ENCODE measurements around the gene KIAA2012.

KIAA2012 gene

DNA sequence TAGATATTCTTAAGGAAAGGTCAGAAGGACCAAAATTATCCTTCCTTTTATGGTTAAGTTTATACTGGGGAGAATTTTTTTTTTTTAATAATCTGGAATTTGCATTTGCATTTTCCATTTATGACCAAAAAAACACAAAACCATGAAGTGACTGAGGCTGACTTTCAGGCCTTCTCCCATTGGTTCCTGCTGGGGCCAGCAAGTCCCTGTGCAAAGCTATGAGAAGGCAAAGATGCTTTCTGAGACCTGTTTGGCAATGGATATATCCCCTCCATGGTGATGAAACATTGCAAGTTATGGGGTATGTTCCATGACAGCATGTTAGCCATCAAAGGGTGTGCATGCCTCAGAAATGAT is 60.8 kb downstream of the KIAA2012 start:
- Histone ChIP-seq H3K36me3 (ENCODE audit: control insufficient read depth in 2 of 2, insufficient read depth in 1 of 2, low read length in 2 of 2) (no peaks in the 10 kb centered on the region), H3K4me3 (ENCODE audit: low read depth, low read length) (no peak overlapping the region), H3K27ac (ENCODE audit: extremely low read depth, low read depth, low read length) (no peak overlapping the region), H3K4me1 (ENCODE audit: control insufficient read depth, insufficient read depth, low read length) (no peaks in the 10 kb centered on the region), H3K9me3 (ENCODE audit: control insufficient read depth, insufficient read depth, low read depth, low read length) (no peaks in the 10 kb centered on the region)
- POLR2A ChIA-PET, result no interaction called here
- CTCF ChIA-PET, result no interaction called here
- TF ChIP-seq ZNF571 (tag by site-specific recombination; IDR thresholded peaks at IDR 0.05) (no peak), ZNF354C (tag by site-specific recombination; IDR thresholded peaks at IDR 0.05; ENCODE audit: borderline replicate concordance, low read depth) (no peak), ZFP3 (tag by site-specific recombination; IDR thresholded peaks at IDR 0.05; ENCODE audit: low read depth) (no peak), ZNF335 (tag by site-specific recombination; conservative IDR thresholded peaks at IDR 0.05) (no peak), IKZF3 (tag by site-specific recombination; IDR thresholded peaks at IDR 0.05) (no peak), ZFP37 (tag by site-specific recombination; IDR thresholded peaks at IDR 0.05) (no peak), WT1 (tag by site-specific recombination; IDR thresholded peaks at IDR 0.05) (no peak), RBAK (tag by site-specific recombination; IDR thresholded peaks at IDR 0.05) (no peak), MZF1 (tag by site-specific recombination; IDR thresholded peaks at IDR 0.05; ENCODE audit: borderline replicate concordance) (no peak), ZNF664 (tag by site-specific recombination; IDR thresholded peaks at IDR 0.05) (no peak), KLF10 (tag by site-specific recombination; IDR thresholded peaks at IDR 0.05) (no peak), ZNF785 (tag by site-specific recombination; IDR thresholded peaks at IDR 0.05) (no peak)
- TF ChIP-seq, protein P1, sequence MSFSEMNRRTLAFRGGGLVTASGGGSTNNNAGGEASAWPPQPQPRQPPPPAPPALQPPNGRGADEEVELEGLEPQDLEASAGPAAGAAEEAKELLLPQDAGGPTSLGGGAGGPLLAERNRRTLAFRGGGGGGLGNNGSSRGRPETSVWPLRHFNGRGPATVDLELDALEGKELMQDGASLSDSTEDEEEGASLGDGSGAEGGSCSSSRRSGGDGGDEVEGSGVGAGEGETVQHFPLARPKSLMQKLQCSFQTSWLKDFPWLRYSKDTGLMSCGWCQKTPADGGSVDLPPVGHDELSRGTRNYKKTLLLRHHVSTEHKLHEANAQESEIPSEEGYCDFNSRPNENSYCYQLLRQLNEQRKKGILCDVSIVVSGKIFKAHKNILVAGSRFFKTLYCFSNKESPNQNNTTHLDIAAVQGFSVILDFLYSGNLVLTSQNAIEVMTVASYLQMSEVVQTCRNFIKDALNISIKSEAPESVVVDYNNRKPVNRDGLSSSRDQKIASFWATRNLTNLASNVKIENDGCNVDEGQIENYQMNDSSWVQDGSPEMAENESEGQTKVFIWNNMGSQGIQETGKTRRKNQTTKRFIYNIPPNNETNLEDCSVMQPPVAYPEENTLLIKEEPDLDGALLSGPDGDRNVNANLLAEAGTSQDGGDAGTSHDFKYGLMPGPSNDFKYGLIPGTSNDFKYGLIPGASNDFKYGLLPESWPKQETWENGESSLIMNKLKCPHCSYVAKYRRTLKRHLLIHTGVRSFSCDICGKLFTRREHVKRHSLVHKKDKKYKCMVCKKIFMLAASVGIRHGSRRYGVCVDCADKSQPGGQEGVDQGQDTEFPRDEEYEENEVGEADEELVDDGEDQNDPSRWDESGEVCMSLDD (tag by site-specific recombination; IDR thresholded peaks at IDR 0.05), result no peak
- TF ChIP-seq, protein P2, sequence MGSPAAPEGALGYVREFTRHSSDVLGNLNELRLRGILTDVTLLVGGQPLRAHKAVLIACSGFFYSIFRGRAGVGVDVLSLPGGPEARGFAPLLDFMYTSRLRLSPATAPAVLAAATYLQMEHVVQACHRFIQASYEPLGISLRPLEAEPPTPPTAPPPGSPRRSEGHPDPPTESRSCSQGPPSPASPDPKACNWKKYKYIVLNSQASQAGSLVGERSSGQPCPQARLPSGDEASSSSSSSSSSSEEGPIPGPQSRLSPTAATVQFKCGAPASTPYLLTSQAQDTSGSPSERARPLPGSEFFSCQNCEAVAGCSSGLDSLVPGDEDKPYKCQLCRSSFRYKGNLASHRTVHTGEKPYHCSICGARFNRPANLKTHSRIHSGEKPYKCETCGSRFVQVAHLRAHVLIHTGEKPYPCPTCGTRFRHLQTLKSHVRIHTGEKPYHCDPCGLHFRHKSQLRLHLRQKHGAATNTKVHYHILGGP (tag by site-specific recombination; IDR thresholded peaks at IDR 0.05), result no peak
- TF ChIP-seq, protein P3, sequence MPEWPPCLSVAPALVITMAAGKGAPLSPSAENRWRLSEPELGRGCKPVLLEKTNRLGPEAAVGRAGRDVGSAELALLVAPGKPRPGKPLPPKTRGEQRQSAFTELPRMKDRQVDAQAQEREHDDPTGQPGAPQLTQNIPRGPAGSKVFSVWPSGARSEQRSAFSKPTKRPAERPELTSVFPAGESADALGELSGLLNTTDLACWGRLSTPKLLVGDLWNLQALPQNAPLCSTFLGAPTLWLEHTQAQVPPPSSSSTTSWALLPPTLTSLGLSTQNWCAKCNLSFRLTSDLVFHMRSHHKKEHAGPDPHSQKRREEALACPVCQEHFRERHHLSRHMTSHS (tag by site-specific recombination; IDR thresholded peaks at IDR 0.05), result no peak
- TF ChIP-seq, protein P4, sequence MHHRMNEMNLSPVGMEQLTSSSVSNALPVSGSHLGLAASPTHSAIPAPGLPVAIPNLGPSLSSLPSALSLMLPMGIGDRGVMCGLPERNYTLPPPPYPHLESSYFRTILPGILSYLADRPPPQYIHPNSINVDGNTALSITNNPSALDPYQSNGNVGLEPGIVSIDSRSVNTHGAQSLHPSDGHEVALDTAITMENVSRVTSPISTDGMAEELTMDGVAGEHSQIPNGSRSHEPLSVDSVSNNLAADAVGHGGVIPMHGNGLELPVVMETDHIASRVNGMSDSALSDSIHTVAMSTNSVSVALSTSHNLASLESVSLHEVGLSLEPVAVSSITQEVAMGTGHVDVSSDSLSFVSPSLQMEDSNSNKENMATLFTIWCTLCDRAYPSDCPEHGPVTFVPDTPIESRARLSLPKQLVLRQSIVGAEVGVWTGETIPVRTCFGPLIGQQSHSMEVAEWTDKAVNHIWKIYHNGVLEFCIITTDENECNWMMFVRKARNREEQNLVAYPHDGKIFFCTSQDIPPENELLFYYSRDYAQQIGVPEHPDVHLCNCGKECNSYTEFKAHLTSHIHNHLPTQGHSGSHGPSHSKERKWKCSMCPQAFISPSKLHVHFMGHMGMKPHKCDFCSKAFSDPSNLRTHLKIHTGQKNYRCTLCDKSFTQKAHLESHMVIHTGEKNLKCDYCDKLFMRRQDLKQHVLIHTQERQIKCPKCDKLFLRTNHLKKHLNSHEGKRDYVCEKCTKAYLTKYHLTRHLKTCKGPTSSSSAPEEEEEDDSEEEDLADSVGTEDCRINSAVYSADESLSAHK (tag by site-specific recombination; IDR thresholded peaks at IDR 0.05), result no peak
- TF ChIP-seq, protein P5, sequence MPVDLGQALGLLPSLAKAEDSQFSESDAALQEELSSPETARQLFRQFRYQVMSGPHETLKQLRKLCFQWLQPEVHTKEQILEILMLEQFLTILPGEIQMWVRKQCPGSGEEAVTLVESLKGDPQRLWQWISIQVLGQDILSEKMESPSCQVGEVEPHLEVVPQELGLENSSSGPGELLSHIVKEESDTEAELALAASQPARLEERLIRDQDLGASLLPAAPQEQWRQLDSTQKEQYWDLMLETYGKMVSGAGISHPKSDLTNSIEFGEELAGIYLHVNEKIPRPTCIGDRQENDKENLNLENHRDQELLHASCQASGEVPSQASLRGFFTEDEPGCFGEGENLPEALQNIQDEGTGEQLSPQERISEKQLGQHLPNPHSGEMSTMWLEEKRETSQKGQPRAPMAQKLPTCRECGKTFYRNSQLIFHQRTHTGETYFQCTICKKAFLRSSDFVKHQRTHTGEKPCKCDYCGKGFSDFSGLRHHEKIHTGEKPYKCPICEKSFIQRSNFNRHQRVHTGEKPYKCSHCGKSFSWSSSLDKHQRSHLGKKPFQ (tag by site-specific recombination; IDR thresholded peaks at IDR 0.05), result no peak
